K562 (cell line): ENCODE measurements around the gene TUT7. TPM values are rescaled to one million over a fixed set of nuclear protein-coding genes. Genes with fewer than 3 reads are reported as not detected.
A peak's percentile ranks its signal among the peaks of the same experiment; 100 is the strongest.

Experiments used
- ARID3B ChIP-seq: fragments of 250-450 bp; sonication (Bioruptor Pico); IDR thresholded peaks from 2 replicates; pipeline ENCODE4 v1.4.0; 2020; ENCODE audit warnings: borderline replicate concordance
- CHAMP1 ChIP-seq: fragments of 450-650 bp; IDR thresholded peaks from 2 replicates; pipeline ENCODE4 v1.6.1; 2016; ENCODE audit warnings: mild to moderate bottlenecking
- CHCHD3 ChIP-seq: fragments of 250-450 bp; sonication (Bioruptor Pico); IDR thresholded peaks from 2 replicates; pipeline ENCODE4 v2.1.2; 2022; ENCODE audit warnings: mild to moderate bottlenecking
- CREB3 ChIP-seq: fragments of 450-650 bp; conservative IDR thresholded peaks from 2 replicates; pipeline ENCODE4 v1.6.1; 2016; ENCODE audit warnings: missing genetic modification characterization, low read depth, mild to moderate bottlenecking, missing compliant biosample characterization, moderate library complexity
- GABPA ChIP-seq: fragments of 200-800 bp; sonication (Bioruptor generic); conservative IDR thresholded peaks from 2 replicates; pipeline ENCODE4 v1.6.1; 2016; ENCODE audit warnings: low read depth, missing genetic modification characterization, missing compliant biosample characterization
- HOMEZ ChIP-seq: fragments of 250-450 bp; sonication (Bioruptor Pico); IDR thresholded peaks from 2 replicates; pipeline ENCODE4 v1.4.0; 2020; ENCODE audit warnings: mild to moderate bottlenecking, moderate library complexity
- KDM4B ChIP-seq, 2 experiments: fragments of 450-650 bp in 1 of 2; sonication (generic) in 1 of 2; IDR thresholded peaks; 2 replicates each; pipeline ENCODE4 v1.6.1; 2016 to 2017; ENCODE audit warnings: borderline replicate concordance in 2 of 2, antibody characterized with exemption in 1 of 2, low read depth in 1 of 2, mild to moderate bottlenecking in 1 of 2
- PATZ1 ChIP-seq: fragments of 250-450 bp; sonication (Bioruptor Pico); IDR thresholded peaks from 2 replicates; pipeline ENCODE4 v1.5.0; 2020; ENCODE audit warnings: mild to moderate bottlenecking, borderline replicate concordance
- PKNOX1 ChIP-seq: fragments of 450-650 bp; IDR thresholded peaks from 2 replicates; pipeline ENCODE4 v1.6.1; 2016
- SAP30 ChIP-seq: fragments of 200-600 bp; sonication (generic); IDR thresholded peaks from 2 replicates; pipeline ENCODE4 v1.6.1; 2012; ENCODE audit warnings: borderline replicate concordance, low read depth, mild to moderate bottlenecking, moderate library complexity, low read length, control low read depth, inconsistent platforms; ENCODE audit not compliant: insufficient read depth, poor library complexity, severe bottlenecking
- SETDB1 ChIP-seq: IDR thresholded peaks from one replicate; pipeline ENCODE4 v1.6.1; 2012; ENCODE audit warnings: low read length, control low read depth, inconsistent platforms
- SUPT5H ChIP-seq: fragments of 450-650 bp; IDR thresholded peaks from 2 replicates; pipeline ENCODE4 v1.6.1; 2016
- TCF7 ChIP-seq: sonication (generic); IDR thresholded peaks from 2 replicates; pipeline ENCODE4 v1.6.1; 2016; ENCODE audit warnings: antibody characterized with exemption, borderline replicate concordance
- ZNF263 ChIP-seq: sonication (generic); formaldehyde crosslinking; IDR thresholded peaks from 2 replicates; pipeline ENCODE4 v1.8.0; 2022; ENCODE audit warnings: mild to moderate bottlenecking, missing genetic modification reagents, borderline replicate concordance
- ZNF445 ChIP-seq: fragments of 250-450 bp; sonication (Bioruptor Pico); IDR thresholded peaks from 2 replicates; pipeline ENCODE4 v1.4.0; 2020; ENCODE audit warnings: low read depth, mild to moderate bottlenecking, moderate library complexity
- ZNF717 ChIP-seq: fragments of 250-450 bp; sonication (Bioruptor Pico); IDR thresholded peaks from 2 replicates; pipeline ENCODE4 v1.5.0; 2021
- polyA plus RNA-seq, 8 experiments: library from polyadenylated mRNA; depleted of rRNA in 4 of 8; stranded (reverse) in 5 of 8; unstranded in 3 of 8; fragments of >200 nt; fragmentation: Nextera tagmentation in 2 of 8; fragmentation: Illumina TruSeq in 1 of 8; extraction: Ambion mirVana in 2 of 8; extraction: Trizol in 1 of 8; gene quantifications; 2 replicates each; pipeline versions ENCODE4 v1.2.1 to v1.2.3, GENCODE V29; 2011 to 2014; ENCODE audit warnings: inconsistent platforms in 1 of 8, missing spikeins in 1 of 8
- total RNA-seq, 7 experiments: library from RNA; depleted of rRNA in 6 of 7; stranded (reverse); fragments of >200 nt in 6 of 7; fragmentation: Illumina TruSeq in 2 of 7; extraction: Trizol in 2 of 7; gene quantifications; 2 replicates each; pipeline versions ENCODE4 v1.2.1 to v1.2.3, GENCODE V29; 2011 to 2021; ENCODE audit warnings: low replicate concordance in 1 of 7

The TUT7 gene
- total and polyA plus RNA-seq, 9 of the 15 experiments (the other 6 are each of a cell fraction or from before 2014, with no cell fraction given): 5.9 to 26.9 (median 15.2) TPM

GRCh38 chr9:86282077-86282978 lies 71.9 kb downstream of the TUT7 start, which contains the start of gene ISCA1 (continued):
- TF ChIP-seq CHAMP1 (no peak), ZNF717 (CRISPR knock-in tag) (no peak), TCF7 (no peak), CREB3 (tag) (no peak), HOMEZ (CRISPR knock-in tag) (no peak), GABPA (tag) (peak; percentile 46; the same call in 1 of the 2 replicates), ARID3B (CRISPR knock-in tag) (no peak), SUPT5H (peak; percentile 90), ZNF445 (no peak), SAP30 (peak; percentile 43), KDM4B (IDR thresholded peaks at IDR 0.05; ENCODE audit: borderline replicate concordance in 2 of 2, low read depth in 1 of 2) (no peak), ZNF263 (0 out of 2 replicates have a peak, but pooled peaks have one; percentile 15), SETDB1 (no peak), CHCHD3 (CRISPR knock-in tag) (no peak), PKNOX1 (peak; percentile 91), PATZ1 (CRISPR knock-in tag) (no peak)
